Ovary (tissue), 9 donors: ENCODE results near the gene RBP5. TPM values are rescaled to one million over a fixed set of nuclear protein-coding genes. Genes with fewer than 3 reads are reported as not detected.
"Not testable (repeated sequence)": the region's sequence is repeated elsewhere in the genome, so short reads cannot be mapped to it uniquely, and the experiment has no call there.

Experiments used
- DNase-seq, 5 donors: peaks; one replicate each; pipeline ENCODE4 v3.0.0-alpha.2; 2019 to 2020
- H3K27ac ChIP-seq, 2 donors: fragments of 200-600 bp; one replicate each; pipeline versions ENCODE4 v1.5.1 to v1.8.0; 2019 to 2022
- H3K27me3 ChIP-seq: fragments of 200-600 bp; one replicate; pipeline ENCODE4 v1.8.0; 2022
- H3K36me3 ChIP-seq: fragments of 200-600 bp; sonication (generic); one replicate; pipeline ENCODE4 v1.5.1; 2019
- H3K4me1 ChIP-seq: one replicate; pipeline ENCODE4 v1.8.1; 2013; ENCODE audit warnings: mild to moderate bottlenecking, moderate library complexity; ENCODE audit not compliant: insufficient read depth
- H3K4me3 ChIP-seq: fragments of 200-600 bp; sonication (generic); one replicate; pipeline ENCODE4 v1.5.1; 2017
- H3K9me3 ChIP-seq, 2 donors: fragments of 200-600 bp in 1 of 2; sonication (generic) in 1 of 2; one replicate each; pipeline versions ENCODE4 v1.5.1 to v1.8.1; 2013 to 2019; ENCODE audit warnings: mild to moderate bottlenecking in 1 of 2, moderate library complexity in 1 of 2
- EP300 ChIP-seq: sonication (generic); formaldehyde crosslinking; IDR thresholded peaks from one replicate; pipeline ENCODE4 v1.6.1; 2017; ENCODE audit warnings: antibody characterized with exemption
- POLR2A ChIP-seq: fragments of 450-650 bp; IDR thresholded peaks from one replicate; pipeline ENCODE4 v1.6.1; 2017; ENCODE audit warnings: antibody characterized with exemption, mild to moderate bottlenecking, moderate library complexity
- WGBS, 3 donors: extraction: QIAGEN DNeasy Blood & Tissue Kit in 1 of 3; methylation state at CpG; one replicate each; pipeline versions ENCODE4 v1.1.5 to v1.1.7; 2013 to 2017; 5-methylcytosine and 5-hydroxymethylcytosine counted together
- intact Hi-C, 4 donors: fragments of 100-400 bp; cut with DNase I; formaldehyde crosslinking; loops; one replicate each; pipeline versions ENCODE4 v1.11.0 to v1.15.1; 2022 to 2023
- polyA plus RNA-seq, 2 donors: library from polyadenylated mRNA; stranded (reverse); fragments of 200-250 nt in 1 of 2; fragments of 350-450 nt in 1 of 2; fragmentation: Illumina TruSeq in 1 of 2; extraction: RNeasy Lipid Tissue Mini Kit (QIAGEN cat#74804) in 1 of 2; gene quantifications; one replicate each; pipeline ENCODE4 v1.2.3, GENCODE V29; 2013 to 2014
- total RNA-seq, 7 donors: library from RNA; depleted of rRNA in 2 of 7; stranded (reverse); fragments of >200 nt in 2 of 7; fragmentation: NEBNext Ultra II Directional in 3 of 7; extraction: Animal tissue kit (Norgen Biotek cat#: 25700) in 3 of 7; gene quantifications; one replicate each; pipeline versions ENCODE4 v1.1.0 to v1.2.4, GENCODE V29; 2016 to 2023
- TF ChIP-seq, protein P1 (sequence below), 3 donors: fragments of 450-650 bp in 2 of 3; fragments of 200-600 bp in 1 of 3; IDR thresholded peaks; one replicate each; pipeline versions ENCODE4 v1.5.1 to v1.8.0; 2016 to 2022; ENCODE audit warnings: antibody characterized with exemption in 3 of 3, mild to moderate bottlenecking in 1 of 3
- donor health status: DM: no; HTN: no; CAD: no; lungs with moderate emphysema.
- donor health status: DM: no; HTN: no; CAD: no.
- donor health status: Bipolar disorder and iron deficiency.
- donor health status: DM: yes; HTN: yes; CAD: no.
- donor health status: DM: no; HTN: no; CAD: no.
- donor health status: DM: yes; HTN: yes; CAD: no.

The RBP5 gene
- total and polyA plus RNA-seq, 9 donors = 1.2 to 17.3 (median 6.1) TPM

DNA sequence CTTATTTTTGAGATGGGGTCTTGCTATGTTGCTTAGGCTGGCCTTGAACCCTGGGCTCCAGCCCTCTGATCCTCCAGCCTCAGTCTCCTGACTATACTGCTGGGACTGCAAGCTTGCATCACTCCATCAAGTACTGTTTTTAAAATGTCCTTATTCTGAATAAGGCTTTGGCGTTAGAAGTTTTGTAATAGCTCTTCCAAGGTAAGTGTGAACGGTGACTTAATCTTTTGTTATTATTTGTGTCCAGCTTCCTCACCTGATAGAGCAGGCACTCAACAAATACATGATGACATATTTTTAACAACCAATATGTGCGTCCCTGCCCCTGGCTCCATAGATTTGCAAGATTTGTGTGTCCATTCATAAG is 21.1 kb downstream of the RBP5 start:
- 34 to 36% (median 35%) methylated on average over 3 of the region's 3 CpGs for WGBS, 3 donors
- H3K36me3 ChIP-seq = no peaks in the 10 kb centered on the region
- intact Hi-C loops = loop anchor here in 3 of 4 donors (2.0 to 5.0 kb wide), 2 partner anchors 15 to 45 kb away; partner anchors contain the start of genes C1S (in 2 of the 3) and C1R (in 1 of the 3)
- peaks cover 6% of the 10 kb centered on the region for H3K4me1 ChIP-seq
- peak overlapping the region; percentile 98 to 99 for H3K27ac ChIP-seq
- DNase-seq = no peak
- TF ChIP-seq POLR2A = no peak
- TF ChIP-seq, protein P1, sequence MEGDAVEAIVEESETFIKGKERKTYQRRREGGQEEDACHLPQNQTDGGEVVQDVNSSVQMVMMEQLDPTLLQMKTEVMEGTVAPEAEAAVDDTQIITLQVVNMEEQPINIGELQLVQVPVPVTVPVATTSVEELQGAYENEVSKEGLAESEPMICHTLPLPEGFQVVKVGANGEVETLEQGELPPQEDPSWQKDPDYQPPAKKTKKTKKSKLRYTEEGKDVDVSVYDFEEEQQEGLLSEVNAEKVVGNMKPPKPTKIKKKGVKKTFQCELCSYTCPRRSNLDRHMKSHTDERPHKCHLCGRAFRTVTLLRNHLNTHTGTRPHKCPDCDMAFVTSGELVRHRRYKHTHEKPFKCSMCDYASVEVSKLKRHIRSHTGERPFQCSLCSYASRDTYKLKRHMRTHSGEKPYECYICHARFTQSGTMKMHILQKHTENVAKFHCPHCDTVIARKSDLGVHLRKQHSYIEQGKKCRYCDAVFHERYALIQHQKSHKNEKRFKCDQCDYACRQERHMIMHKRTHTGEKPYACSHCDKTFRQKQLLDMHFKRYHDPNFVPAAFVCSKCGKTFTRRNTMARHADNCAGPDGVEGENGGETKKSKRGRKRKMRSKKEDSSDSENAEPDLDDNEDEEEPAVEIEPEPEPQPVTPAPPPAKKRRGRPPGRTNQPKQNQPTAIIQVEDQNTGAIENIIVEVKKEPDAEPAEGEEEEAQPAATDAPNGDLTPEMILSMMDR (IDR thresholded peaks at IDR 0.05) = no peak
- H3K4me3 ChIP-seq = peak overlapping the region; percentile 70
- H3K27me3 ChIP-seq = no peaks in the 10 kb centered on the region
- H3K9me3 ChIP-seq = no peaks in the 10 kb centered on the region

DNA sequence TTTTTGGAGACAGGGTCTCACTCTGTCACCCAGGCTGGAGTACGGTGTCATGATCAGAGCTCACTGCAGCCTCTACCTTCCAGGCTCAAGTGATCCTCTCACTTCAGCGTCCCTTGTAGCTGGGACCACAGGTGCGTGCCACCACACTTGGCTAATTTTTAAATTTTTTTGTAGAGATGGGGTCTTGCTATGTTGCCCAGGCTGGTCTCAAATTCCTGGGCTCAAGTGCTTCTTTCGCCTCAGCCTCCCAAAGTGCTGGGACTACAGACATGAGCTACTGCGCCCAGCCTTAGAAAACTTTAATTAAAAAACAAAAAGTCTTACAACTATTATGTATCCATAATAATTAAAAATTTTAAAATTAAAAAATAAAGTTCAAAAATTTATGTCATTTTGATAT is 21.5 kb downstream of the RBP5 start:
- H3K4me1 ChIP-seq, H3K27me3 ChIP-seq, H3K36me3 ChIP-seq, DNase-seq, H3K9me3 ChIP-seq: not testable (repeated sequence)
- Histone ChIP-seq H3K27ac (peak overlapping the region in 1 of 2 donors; percentile 99), H3K4me3 (peak overlapping the region; percentile 70)
- 96 to 98% (median 97%) methylated on average over 5 of the region's 5 CpGs for WGBS, 3 donors
- intact Hi-C loops = loop anchor here in 2 of 4 donors (5.0 kb wide), 1 partner anchor 45 kb away; the partner anchor contains the start of gene C1S (in 2 of the 2)

DNA sequence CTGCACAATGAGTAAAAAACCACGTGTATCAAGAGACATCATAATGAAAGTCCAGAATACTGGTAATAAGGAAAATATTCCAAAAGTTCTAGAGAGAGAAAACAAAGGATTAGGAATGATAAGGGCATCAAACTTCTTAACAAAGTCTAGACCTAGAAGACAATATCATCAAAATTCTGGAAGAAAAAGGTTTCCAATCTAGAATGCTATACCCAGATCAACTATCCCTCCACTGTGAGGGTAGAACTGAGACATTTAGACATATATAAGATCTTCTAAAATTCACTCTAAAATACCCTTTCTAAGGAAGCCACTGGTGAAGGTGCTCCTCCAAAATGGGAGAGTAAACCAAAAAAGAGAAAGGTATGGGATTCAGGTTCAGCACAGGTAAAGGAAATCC is 22.6 kb downstream of the RBP5 start:
- WGBS, 3 donors = 83 to 89% (median 83%) methylated on average over 1 of the region's 1 CpG
- TF ChIP-seq POLR2A (no peak), EP300 (no peak)
- TF ChIP-seq, protein P1 (IDR thresholded peaks at IDR 0.05) = no peak
- Histone ChIP-seq H3K4me3 (no peak overlapping the region), H3K4me1 (peaks cover 18% of the 10 kb centered on the region), H3K27me3 (no peaks in the 10 kb centered on the region), H3K27ac (peak overlapping the region in 1 of 2 donors; percentile 99), H3K36me3 (no peaks in the 10 kb centered on the region), H3K9me3 (no peaks in the 10 kb centered on the region)
- intact Hi-C loops = loop anchor here in 2 of 4 donors (5.0 kb wide), 1 partner anchor 44 kb away; the partner anchor contains the start of gene C1S (in 2 of the 2)
- no peak for DNase-seq

DNA sequence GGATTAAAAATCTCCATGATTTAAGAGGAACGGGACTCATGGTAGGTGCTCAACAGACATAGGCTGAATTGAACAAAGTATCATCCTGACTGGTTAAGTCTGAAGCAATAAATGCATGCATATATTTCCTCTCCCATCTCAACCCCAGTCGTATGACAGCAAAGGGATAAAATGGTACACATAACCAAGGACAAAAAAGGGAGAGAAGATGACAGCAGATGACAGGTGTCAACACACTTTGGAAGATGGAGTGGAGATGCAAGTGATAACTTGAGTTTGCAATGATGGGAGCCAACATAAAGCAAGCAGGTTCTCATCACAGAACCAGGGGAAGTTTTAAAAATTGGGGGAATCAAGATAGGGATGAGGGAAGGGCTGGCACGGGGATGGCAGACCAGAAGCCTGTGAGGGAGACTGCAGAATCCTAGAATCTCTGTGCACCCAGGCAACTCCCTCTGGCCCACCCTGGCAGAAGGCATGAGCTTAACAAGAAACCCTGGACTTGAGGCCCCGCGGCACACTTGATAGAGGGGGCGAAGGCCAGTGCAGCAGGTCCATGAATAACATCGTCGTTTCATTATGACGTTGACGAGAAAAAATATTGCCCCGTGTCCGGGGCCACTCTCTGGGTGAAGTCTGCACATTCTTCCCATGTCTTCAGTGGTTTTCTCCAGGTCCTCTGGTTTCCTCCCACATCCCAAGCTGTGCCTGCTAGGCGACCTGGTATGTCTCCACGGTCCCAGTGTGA is 24.7 kb downstream of the RBP5 start:
- intact Hi-C loops = no loop called here
- no peaks in the 10 kb centered on the region for H3K36me3 ChIP-seq

More for the DNA sequence above, 24.7 kb downstream of the RBP5 start:
- Histone ChIP-seq H3K27ac (no peak overlapping the region), H3K9me3 (no peaks in the 10 kb centered on the region), H3K27me3 (no peaks in the 10 kb centered on the region), H3K4me1 (peaks cover 17% of the 10 kb centered on the region), H3K4me3 (no peak overlapping the region)
- TF ChIP-seq EP300 (no peak), POLR2A (no peak)
- TF ChIP-seq, protein P1 (IDR thresholded peaks at IDR 0.05) = no peak
- 82 to 89% (median 88%) methylated on average over 14 of the region's 14 CpGs for WGBS, 3 donors
- no peak for DNase-seq
